Measurements from ENCODE around the gene ADD3.

ADD3 gene

GRCh38 chr10:110006358-110007160 lies 1.2 kb upstream of the ADD3 start (continued):
- TF ChIP-seq, protein P1, sequence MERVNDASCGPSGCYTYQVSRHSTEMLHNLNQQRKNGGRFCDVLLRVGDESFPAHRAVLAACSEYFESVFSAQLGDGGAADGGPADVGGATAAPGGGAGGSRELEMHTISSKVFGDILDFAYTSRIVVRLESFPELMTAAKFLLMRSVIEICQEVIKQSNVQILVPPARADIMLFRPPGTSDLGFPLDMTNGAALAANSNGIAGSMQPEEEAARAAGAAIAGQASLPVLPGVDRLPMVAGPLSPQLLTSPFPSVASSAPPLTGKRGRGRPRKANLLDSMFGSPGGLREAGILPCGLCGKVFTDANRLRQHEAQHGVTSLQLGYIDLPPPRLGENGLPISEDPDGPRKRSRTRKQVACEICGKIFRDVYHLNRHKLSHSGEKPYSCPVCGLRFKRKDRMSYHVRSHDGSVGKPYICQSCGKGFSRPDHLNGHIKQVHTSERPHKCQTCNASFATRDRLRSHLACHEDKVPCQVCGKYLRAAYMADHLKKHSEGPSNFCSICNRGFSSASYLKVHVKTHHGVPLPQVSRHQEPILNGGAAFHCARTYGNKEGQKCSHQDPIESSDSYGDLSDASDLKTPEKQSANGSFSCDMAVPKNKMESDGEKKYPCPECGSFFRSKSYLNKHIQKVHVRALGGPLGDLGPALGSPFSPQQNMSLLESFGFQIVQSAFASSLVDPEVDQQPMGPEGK (tag by site-specific recombination; IDR thresholded peaks at IDR 0.05), result peak; percentile 80
- TF ChIP-seq, protein P2, sequence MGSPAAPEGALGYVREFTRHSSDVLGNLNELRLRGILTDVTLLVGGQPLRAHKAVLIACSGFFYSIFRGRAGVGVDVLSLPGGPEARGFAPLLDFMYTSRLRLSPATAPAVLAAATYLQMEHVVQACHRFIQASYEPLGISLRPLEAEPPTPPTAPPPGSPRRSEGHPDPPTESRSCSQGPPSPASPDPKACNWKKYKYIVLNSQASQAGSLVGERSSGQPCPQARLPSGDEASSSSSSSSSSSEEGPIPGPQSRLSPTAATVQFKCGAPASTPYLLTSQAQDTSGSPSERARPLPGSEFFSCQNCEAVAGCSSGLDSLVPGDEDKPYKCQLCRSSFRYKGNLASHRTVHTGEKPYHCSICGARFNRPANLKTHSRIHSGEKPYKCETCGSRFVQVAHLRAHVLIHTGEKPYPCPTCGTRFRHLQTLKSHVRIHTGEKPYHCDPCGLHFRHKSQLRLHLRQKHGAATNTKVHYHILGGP (tag by site-specific recombination; IDR thresholded peaks at IDR 0.05), result no peak
- TF ChIP-seq, protein P3, sequence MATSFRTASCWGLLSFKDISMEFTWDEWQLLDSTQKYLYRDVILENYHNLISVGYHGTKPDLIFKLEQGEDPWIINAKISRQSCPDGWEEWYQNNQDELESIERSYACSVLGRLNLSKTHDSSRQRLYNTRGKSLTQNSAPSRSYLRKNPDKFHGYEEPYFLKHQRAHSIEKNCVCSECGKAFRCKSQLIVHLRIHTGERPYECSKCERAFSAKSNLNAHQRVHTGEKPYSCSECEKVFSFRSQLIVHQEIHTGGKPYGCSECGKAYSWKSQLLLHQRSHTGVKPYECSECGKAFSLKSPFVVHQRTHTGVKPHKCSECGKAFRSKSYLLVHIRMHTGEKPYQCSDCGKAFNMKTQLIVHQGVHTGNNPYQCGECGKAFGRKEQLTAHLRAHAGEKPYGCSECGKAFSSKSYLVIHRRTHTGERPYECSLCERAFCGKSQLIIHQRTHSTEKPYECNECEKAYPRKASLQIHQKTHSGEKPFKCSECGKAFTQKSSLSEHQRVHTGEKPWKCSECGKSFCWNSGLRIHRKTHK (tag by site-specific recombination; IDR thresholded peaks at IDR 0.05), result no peak
- no peak for TF ChIP-seq ZNF280D (tag by site-specific recombination; IDR thresholded peaks at IDR 0.05)
- no peak for TF ChIP-seq ZBTB21 (tag by site-specific recombination; IDR thresholded peaks at IDR 0.05)
- TF ChIP-seq YY2 (tag by site-specific recombination; IDR thresholded peaks at IDR 0.05), result no peak
- TF ChIP-seq ZNF510 (tag by site-specific recombination; IDR thresholded peaks at IDR 0.05; ENCODE audit: insufficient replicate concordance), result no peak
- TF ChIP-seq ZFP3 (tag by site-specific recombination; IDR thresholded peaks at IDR 0.05; ENCODE audit: low read depth), result no peak
- TF ChIP-seq, protein P4, sequence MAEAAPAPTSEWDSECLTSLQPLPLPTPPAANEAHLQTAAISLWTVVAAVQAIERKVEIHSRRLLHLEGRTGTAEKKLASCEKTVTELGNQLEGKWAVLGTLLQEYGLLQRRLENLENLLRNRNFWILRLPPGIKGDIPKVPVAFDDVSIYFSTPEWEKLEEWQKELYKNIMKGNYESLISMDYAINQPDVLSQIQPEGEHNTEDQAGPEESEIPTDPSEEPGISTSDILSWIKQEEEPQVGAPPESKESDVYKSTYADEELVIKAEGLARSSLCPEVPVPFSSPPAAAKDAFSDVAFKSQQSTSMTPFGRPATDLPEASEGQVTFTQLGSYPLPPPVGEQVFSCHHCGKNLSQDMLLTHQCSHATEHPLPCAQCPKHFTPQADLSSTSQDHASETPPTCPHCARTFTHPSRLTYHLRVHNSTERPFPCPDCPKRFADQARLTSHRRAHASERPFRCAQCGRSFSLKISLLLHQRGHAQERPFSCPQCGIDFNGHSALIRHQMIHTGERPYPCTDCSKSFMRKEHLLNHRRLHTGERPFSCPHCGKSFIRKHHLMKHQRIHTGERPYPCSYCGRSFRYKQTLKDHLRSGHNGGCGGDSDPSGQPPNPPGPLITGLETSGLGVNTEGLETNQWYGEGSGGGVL (tag by site-specific recombination; IDR thresholded peaks at IDR 0.05), result peak; percentile 69
- TF ChIP-seq PRDM1 (tag by site-specific recombination; IDR thresholded peaks at IDR 0.05), result peak; percentile 33; the same call in 1 of the 2 replicates
- TF ChIP-seq ZNF76 (tag by site-specific recombination; IDR thresholded peaks at IDR 0.05; ENCODE audit: borderline replicate concordance, low read depth), result 0 out of 2 replicates have a peak, but pooled peaks have one; percentile 19
- TF ChIP-seq, protein P5, sequence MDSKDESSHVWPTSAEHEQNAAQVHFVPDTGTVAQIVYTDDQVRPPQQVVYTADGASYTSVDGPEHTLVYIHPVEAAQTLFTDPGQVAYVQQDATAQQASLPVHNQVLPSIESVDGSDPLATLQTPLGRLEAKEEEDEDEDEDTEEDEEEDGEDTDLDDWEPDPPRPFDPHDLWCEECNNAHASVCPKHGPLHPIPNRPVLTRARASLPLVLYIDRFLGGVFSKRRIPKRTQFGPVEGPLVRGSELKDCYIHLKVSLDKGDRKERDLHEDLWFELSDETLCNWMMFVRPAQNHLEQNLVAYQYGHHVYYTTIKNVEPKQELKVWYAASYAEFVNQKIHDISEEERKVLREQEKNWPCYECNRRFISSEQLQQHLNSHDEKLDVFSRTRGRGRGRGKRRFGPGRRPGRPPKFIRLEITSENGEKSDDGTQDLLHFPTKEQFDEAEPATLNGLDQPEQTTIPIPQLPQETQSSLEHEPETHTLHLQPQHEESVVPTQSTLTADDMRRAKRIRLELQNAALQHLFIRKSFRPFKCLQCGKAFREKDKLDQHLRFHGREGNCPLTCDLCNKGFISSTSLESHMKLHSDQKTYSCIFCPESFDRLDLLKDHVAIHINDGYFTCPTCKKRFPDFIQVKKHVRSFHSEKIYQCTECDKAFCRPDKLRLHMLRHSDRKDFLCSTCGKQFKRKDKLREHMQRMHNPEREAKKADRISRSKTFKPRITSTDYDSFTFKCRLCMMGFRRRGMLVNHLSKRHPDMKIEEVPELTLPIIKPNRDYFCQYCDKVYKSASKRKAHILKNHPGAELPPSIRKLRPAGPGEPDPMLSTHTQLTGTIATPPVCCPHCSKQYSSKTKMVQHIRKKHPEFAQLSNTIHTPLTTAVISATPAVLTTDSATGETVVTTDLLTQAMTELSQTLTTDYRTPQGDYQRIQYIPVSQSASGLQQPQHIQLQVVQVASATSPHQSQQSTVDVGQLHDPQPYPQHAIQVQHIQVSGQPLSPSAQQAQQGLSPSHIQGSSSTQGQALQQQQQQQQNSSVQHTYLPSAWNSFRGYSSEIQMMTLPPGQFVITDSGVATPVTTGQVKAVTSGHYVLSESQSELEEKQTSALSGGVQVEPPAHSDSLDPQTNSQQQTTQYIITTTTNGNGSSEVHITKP (tag by site-specific recombination; IDR thresholded peaks at IDR 0.05), result peak; percentile 97
- TF ChIP-seq ZBTB7A (tag by site-specific recombination; IDR thresholded peaks at IDR 0.05; ENCODE audit: low read depth), result 0 out of 2 replicates have a peak, but pooled peaks have one; percentile 46
- TF ChIP-seq ZNF341 (tag by site-specific recombination; IDR thresholded peaks at IDR 0.05; ENCODE audit: low read depth), result 0 out of 2 replicates have a peak, but pooled peaks have one; percentile 20
- TF ChIP-seq ZNF654 (tag by site-specific recombination; IDR thresholded peaks at IDR 0.05; ENCODE audit: low read depth), result no peak
- 0 out of 2 replicates have a peak, but pooled peaks have one; percentile 33 for TF ChIP-seq ZNF513 (tag by site-specific recombination; IDR thresholded peaks at IDR 0.05)
- peak; percentile 48 for TF ChIP-seq SP2 (tag by site-specific recombination; IDR thresholded peaks at IDR 0.05)
- TF ChIP-seq SCRT2 (tag by site-specific recombination; IDR thresholded peaks at IDR 0.05), result peak; percentile 86
- TF ChIP-seq ZNF501 (tag by site-specific recombination; IDR thresholded peaks at IDR 0.05), result no peak
- no peak for TF ChIP-seq ZNF621 (tag by site-specific recombination; IDR thresholded peaks at IDR 0.05)
- peak; percentile 42; the same call in 1 of the 2 replicates for TF ChIP-seq ZBTB20 (tag by site-specific recombination; IDR thresholded peaks at IDR 0.05)
- no peak for TF ChIP-seq ZFP37 (tag by site-specific recombination; IDR thresholded peaks at IDR 0.05)
- peak; percentile 95 for TF ChIP-seq ZBTB48 (tag by site-specific recombination; IDR thresholded peaks at IDR 0.05)

Data from HEK293 (cell line).